ENCODE results near the gene GRIN2A.

GRIN2A gene

GRCh38 chr16:9805109-9805508 lies 377.1 kb downstream of the GRIN2A start:
- no peak for TF ChIP-seq ZFX (IDR thresholded peaks at IDR 0.05)
- TF ChIP-seq CTCF (conservative IDR thresholded peaks at IDR 0.05) = no peak
- no peak overlapping the region for H3K27ac ChIP-seq

- TF ChIP-seq ZFX (IDR thresholded peaks at IDR 0.05) (no peak), CTCF (conservative IDR thresholded peaks at IDR 0.05) (no peak)
- no peak overlapping the region for H3K27ac ChIP-seq
Measured at GRCh38 chr16:9802160-9802559, 380.1 kb downstream of the GRIN2A start.

GRCh38 chr16:9801651-9802050 lies 380.6 kb downstream of the GRIN2A start:
- no peak overlapping the region for H3K27ac ChIP-seq
- no peak for TF ChIP-seq ZFX (IDR thresholded peaks at IDR 0.05)

GRCh38 chr16:9800186-9800738 lies 382.0 kb downstream of the GRIN2A start:
- H3K27ac ChIP-seq = no peak overlapping the region
- TF ChIP-seq ZFX (IDR thresholded peaks at IDR 0.05) (no peak), CTCF (conservative IDR thresholded peaks at IDR 0.05) (no peak)

GRCh38 chr16:9798952-9799580 lies 383.2 kb downstream of the GRIN2A start:
- no peak overlapping the region for H3K27ac ChIP-seq
- TF ChIP-seq CTCF (conservative IDR thresholded peaks at IDR 0.05) = no peak
- TF ChIP-seq ZFX (IDR thresholded peaks at IDR 0.05) = no peak

GRCh38 chr16:9798474-9798873 lies 383.8 kb downstream of the GRIN2A start:
- TF ChIP-seq ZFX (IDR thresholded peaks at IDR 0.05) (no peak), CTCF (conservative IDR thresholded peaks at IDR 0.05) (no peak)
- H3K27ac ChIP-seq = no peak overlapping the region

- no peak overlapping the region for H3K27ac ChIP-seq
- TF ChIP-seq ZFX (IDR thresholded peaks at IDR 0.05) (no peak), CTCF (conservative IDR thresholded peaks at IDR 0.05) (no peak)
Measured at GRCh38 chr16:9797306-9797705, 384.9 kb downstream of the GRIN2A start.

GRCh38 chr16:9793623-9794022 lies 388.6 kb downstream of the GRIN2A start:
- TF ChIP-seq CTCF (conservative IDR thresholded peaks at IDR 0.05) = no peak
- TF ChIP-seq ZFX (IDR thresholded peaks at IDR 0.05) = no peak
- no peak overlapping the region for H3K27ac ChIP-seq

Data from C4-2B (cell line).